OCI-LY7 (cell line): ENCODE results near the gene ZBTB44.

Experiments
- CTCF ChIP-seq: fragments of 200-600 bp; sonication (generic); conservative IDR thresholded peaks from 2 replicates; pipeline ENCODE4 v1.5.1; 2014; ENCODE audit warnings: mild to moderate bottlenecking, antibody characterized with exemption, low read length, moderate library complexity, mixed read lengths
- EZH2phosphoT487 ChIP-seq: fragments of 200-600 bp; sonication (generic); IDR thresholded peaks from 2 replicates; pipeline ENCODE4 v1.6.1; 2018; ENCODE audit warnings: low read depth, borderline replicate concordance, mild to moderate bottlenecking, mixed run types, antibody characterized with exemption, low read length, moderate library complexity, mixed read lengths

- TF ChIP-seq CTCF (no peak), EZH2phosphoT487 (no peak)
Measured at GRCh38 chr11:130299978-130300377, 14.7 kb downstream of the ZBTB44 start.
